ENCODE measurements around the gene CFAP46.

The CFAP46 gene

GRCh38 chr10:132921818-132922807 is 20.3 kb downstream of the CFAP46 start:
- Histone ChIP-seq H3K4me3 (ENCODE audit: low read depth in 1 of 5, low read length in 5 of 5) (no peak overlapping the region), H3K9me3 (ENCODE audit: control insufficient read depth in 5 of 5, low read length in 5 of 5) (no peaks in the 10 kb centered on the region), H3K27me3 (ENCODE audit: control insufficient read depth in 5 of 5, insufficient read depth in 4 of 5, low read length in 5 of 5) (peaks cover 16 to 45% (median 23%) of the 10 kb centered on the region in 5 donors), H3K27ac (ENCODE audit: low read depth, low read length) (no peak overlapping the region), H3K36me3 (ENCODE audit: control insufficient read depth in 5 of 5, insufficient read depth in 5 of 5, low read length in 5 of 5) (no peaks in the 10 kb centered on the region), H3K4me1 (ENCODE audit: control insufficient read depth in 5 of 5, insufficient read depth in 5 of 5, low read length in 5 of 5) (no peaks in the 10 kb centered on the region), H3K9ac (ENCODE audit: low read length in 5 of 5) (no peak overlapping the region)

- no peak overlapping the region for H3K27ac ChIP-seq (ENCODE audit: low read depth, low read length)
- H3K4me3 ChIP-seq (ENCODE audit: low read depth in 1 of 5, low read length in 5 of 5) = no peak overlapping the region
- no peaks in the 10 kb centered on the region for H3K9me3 ChIP-seq (ENCODE audit: control insufficient read depth in 5 of 5, low read length in 5 of 5)
- H3K36me3 ChIP-seq (ENCODE audit: control insufficient read depth in 5 of 5, insufficient read depth in 5 of 5, low read length in 5 of 5) = no peaks in the 10 kb centered on the region
- H3K4me1 ChIP-seq (ENCODE audit: control insufficient read depth in 5 of 5, insufficient read depth in 5 of 5, low read length in 5 of 5) = no peaks in the 10 kb centered on the region
- H3K9ac ChIP-seq (ENCODE audit: low read length in 5 of 5) = no peak overlapping the region
- H3K27me3 ChIP-seq (ENCODE audit: control insufficient read depth in 5 of 5, insufficient read depth in 4 of 5, low read length in 5 of 5) = peaks cover 22 to 51% (median 27%) of the 10 kb centered on the region in 5 donors
These were observed 21.3 kb downstream of the CFAP46 start for GRCh38 chr10:132921086-132921485.

GRCh38 chr10:132920101-132920925 is 22.1 kb downstream of the CFAP46 start:
- Histone ChIP-seq H3K36me3 (ENCODE audit: control insufficient read depth in 5 of 5, insufficient read depth in 5 of 5, low read length in 5 of 5) (no peaks in the 10 kb centered on the region), H3K4me3 (ENCODE audit: low read depth in 1 of 5, low read length in 5 of 5) (no peak overlapping the region), H3K4me1 (ENCODE audit: control insufficient read depth in 5 of 5, insufficient read depth in 5 of 5, low read length in 5 of 5) (no peaks in the 10 kb centered on the region), H3K9me3 (ENCODE audit: control insufficient read depth in 5 of 5, low read length in 5 of 5) (no peaks in the 10 kb centered on the region), H3K9ac (ENCODE audit: low read length in 5 of 5) (no peak overlapping the region), H3K27ac (ENCODE audit: low read depth, low read length) (no peak overlapping the region), H3K27me3 (ENCODE audit: control insufficient read depth in 5 of 5, insufficient read depth in 4 of 5, low read length in 5 of 5) (peaks cover 19 to 44% (median 23%) of the 10 kb centered on the region in 5 donors)

- H3K9me3 ChIP-seq (ENCODE audit: control insufficient read depth in 5 of 5, low read length in 5 of 5) = no peaks in the 10 kb centered on the region
- no peaks in the 10 kb centered on the region for H3K4me1 ChIP-seq (ENCODE audit: control insufficient read depth in 5 of 5, insufficient read depth in 5 of 5, low read length in 5 of 5)
- H3K9ac ChIP-seq (ENCODE audit: low read length in 5 of 5) = no peak overlapping the region
- H3K4me3 ChIP-seq (ENCODE audit: low read depth in 1 of 5, low read length in 5 of 5) = no peak overlapping the region
- peaks cover 15 to 42% (median 26%) of the 10 kb centered on the region in 5 donors for H3K27me3 ChIP-seq (ENCODE audit: control insufficient read depth in 5 of 5, insufficient read depth in 4 of 5, low read length in 5 of 5)
- H3K36me3 ChIP-seq (ENCODE audit: control insufficient read depth in 5 of 5, insufficient read depth in 5 of 5, low read length in 5 of 5) = no peaks in the 10 kb centered on the region
- H3K27ac ChIP-seq (ENCODE audit: low read depth, low read length) = no peak overlapping the region
These were observed 22.8 kb downstream of the CFAP46 start for GRCh38 chr10:132919374-132920100.

GRCh38 chr10:132918617-132919373 is 23.6 kb downstream of the CFAP46 start:
- no peak overlapping the region for H3K9ac ChIP-seq (ENCODE audit: low read length in 5 of 5)
- no peaks in the 10 kb centered on the region for H3K4me1 ChIP-seq (ENCODE audit: control insufficient read depth in 5 of 5, insufficient read depth in 5 of 5, low read length in 5 of 5)
- H3K27me3 ChIP-seq (ENCODE audit: control insufficient read depth in 5 of 5, insufficient read depth in 4 of 5, low read length in 5 of 5) = peaks cover 15 to 40% (median 26%) of the 10 kb centered on the region in 5 donors
- H3K27ac ChIP-seq (ENCODE audit: low read depth, low read length) = no peak overlapping the region
- no peaks in the 10 kb centered on the region for H3K9me3 ChIP-seq (ENCODE audit: control insufficient read depth in 5 of 5, low read length in 5 of 5)
- H3K4me3 ChIP-seq (ENCODE audit: low read depth in 1 of 5, low read length in 5 of 5) = no peak overlapping the region
- no peaks in the 10 kb centered on the region for H3K36me3 ChIP-seq (ENCODE audit: control insufficient read depth in 5 of 5, insufficient read depth in 5 of 5, low read length in 5 of 5)

- H3K4me1 ChIP-seq (ENCODE audit: control insufficient read depth in 5 of 5, insufficient read depth in 5 of 5, low read length in 5 of 5) = no peaks in the 10 kb centered on the region
- no peaks in the 10 kb centered on the region for H3K36me3 ChIP-seq (ENCODE audit: control insufficient read depth in 5 of 5, insufficient read depth in 5 of 5, low read length in 5 of 5)
- H3K27me3 ChIP-seq (ENCODE audit: control insufficient read depth in 5 of 5, insufficient read depth in 4 of 5, low read length in 5 of 5) = peaks cover 15 to 43% (median 27%) of the 10 kb centered on the region in 5 donors
- H3K9me3 ChIP-seq (ENCODE audit: control insufficient read depth in 5 of 5, low read length in 5 of 5) = no peaks in the 10 kb centered on the region
- H3K4me3 ChIP-seq (ENCODE audit: low read depth in 1 of 5, low read length in 5 of 5) = no peak overlapping the region
- no peak overlapping the region for H3K9ac ChIP-seq (ENCODE audit: low read length in 5 of 5)
- no peak overlapping the region for H3K27ac ChIP-seq (ENCODE audit: low read depth, low read length)
These were observed 24.1 kb downstream of the CFAP46 start for GRCh38 chr10:132918264-132918616.

GRCh38 chr10:132916956-132917666 is 25.3 kb downstream of the CFAP46 start:
- Histone ChIP-seq H3K4me1 (ENCODE audit: control insufficient read depth in 5 of 5, insufficient read depth in 5 of 5, low read length in 5 of 5) (no peaks in the 10 kb centered on the region), H3K27me3 (ENCODE audit: control insufficient read depth in 5 of 5, insufficient read depth in 4 of 5, low read length in 5 of 5) (peaks cover 19 to 44% (median 25%) of the 10 kb centered on the region in 5 donors), H3K9me3 (ENCODE audit: control insufficient read depth in 5 of 5, low read length in 5 of 5) (no peaks in the 10 kb centered on the region), H3K4me3 (ENCODE audit: low read depth in 1 of 5, low read length in 5 of 5) (no peak overlapping the region), H3K9ac (ENCODE audit: low read length in 5 of 5) (no peak overlapping the region), H3K36me3 (ENCODE audit: control insufficient read depth in 5 of 5, insufficient read depth in 5 of 5, low read length in 5 of 5) (no peaks in the 10 kb centered on the region), H3K27ac (ENCODE audit: low read depth, low read length) (no peak overlapping the region)

- H3K36me3 ChIP-seq (ENCODE audit: control insufficient read depth in 5 of 5, insufficient read depth in 5 of 5, low read length in 5 of 5) = no peaks in the 10 kb centered on the region
- no peaks in the 10 kb centered on the region for H3K4me1 ChIP-seq (ENCODE audit: control insufficient read depth in 5 of 5, insufficient read depth in 5 of 5, low read length in 5 of 5)
- H3K4me3 ChIP-seq (ENCODE audit: low read depth in 1 of 5, low read length in 5 of 5) = no peak overlapping the region
- no peak overlapping the region for H3K27ac ChIP-seq (ENCODE audit: low read depth, low read length)
- H3K27me3 ChIP-seq (ENCODE audit: control insufficient read depth in 5 of 5, insufficient read depth in 4 of 5, low read length in 5 of 5) = peaks cover 18 to 39% (median 21%) of the 10 kb centered on the region in 5 donors
- no peaks in the 10 kb centered on the region for H3K9me3 ChIP-seq (ENCODE audit: control insufficient read depth in 5 of 5, low read length in 5 of 5)
- no peak overlapping the region for H3K9ac ChIP-seq (ENCODE audit: low read length in 5 of 5)
These were observed 25.9 kb downstream of the CFAP46 start for GRCh38 chr10:132916421-132916841.

GRCh38 chr10:132915411-132915810 is 27.0 kb downstream of the CFAP46 start:
- Histone ChIP-seq H3K27ac (ENCODE audit: low read depth, low read length) (no peak overlapping the region), H3K27me3 (ENCODE audit: control insufficient read depth in 5 of 5, insufficient read depth in 4 of 5, low read length in 5 of 5) (peaks cover 17 to 34% (median 22%) of the 10 kb centered on the region in 5 donors), H3K36me3 (ENCODE audit: control insufficient read depth in 5 of 5, insufficient read depth in 5 of 5, low read length in 5 of 5) (no peaks in the 10 kb centered on the region), H3K4me1 (ENCODE audit: control insufficient read depth in 5 of 5, insufficient read depth in 5 of 5, low read length in 5 of 5) (no peaks in the 10 kb centered on the region), H3K9ac (ENCODE audit: low read length in 5 of 5) (no peak overlapping the region), H3K9me3 (ENCODE audit: control insufficient read depth in 5 of 5, low read length in 5 of 5) (no peaks in the 10 kb centered on the region), H3K4me3 (ENCODE audit: low read depth in 1 of 5, low read length in 5 of 5) (no peak overlapping the region)

Data from subcutaneous abdominal adipose tissue (tissue), 5 donors.